RWPE1 (cell line): ENCODE data around the gene FHL1.
A peak's percentile ranks its signal among the peaks of the same experiment; 100 is the strongest.

Experiments used
- CTCF ChIA-PET: fragments of 350-600 bp; sonication (Branson Sonifier 250); formaldehyde crosslinking; extraction: SDS; loops from one replicate; lab custom pipeline; 2021; lab: Yijun Ruan, JAX
- POLR2A ChIA-PET: fragments of 400-600 bp; formaldehyde crosslinking; extraction: SDS; loops from one replicate; lab custom pipeline; 2020; ENCODE audit warnings: antibody characterized with exemption; ENCODE audit not compliant: low non-redundant PET; lab: Yijun Ruan, JAX
- DNase-seq: peaks from one replicate; pipeline ENCODE4 v3.0.0; 2012; ENCODE audit warnings: low spot score
- H3K27ac ChIP-seq: fragments of 450-650 bp; 2 replicates; pipeline ENCODE4 v1.5.1; 2017
- CTCF ChIP-seq: fragments of 450-650 bp; conservative IDR thresholded peaks from 2 replicates; pipeline ENCODE4 v1.5.1; 2017; ENCODE audit warnings: low read depth, mild to moderate bottlenecking

Gene FHL1

DNA sequence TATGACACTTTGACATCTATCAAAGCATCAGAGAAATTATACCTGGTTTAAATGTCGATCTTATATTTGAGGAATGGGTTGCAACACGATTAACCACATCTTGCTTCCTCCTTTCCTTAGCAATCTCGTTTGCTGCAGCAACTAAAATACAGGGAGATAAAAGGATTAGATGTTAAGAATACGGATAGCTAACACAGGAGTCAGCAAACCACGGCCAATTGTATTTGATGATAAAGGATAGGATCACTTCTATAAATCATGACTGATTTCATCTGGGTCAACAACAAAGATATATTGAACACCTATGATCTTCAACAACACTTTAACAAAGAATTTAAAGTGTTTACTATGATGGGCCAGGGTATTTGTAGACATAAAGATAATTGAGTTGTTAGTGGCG lies 98.9 kb downstream of the FHL1 start:
- CTCF ChIA-PET: no interaction called here
- no peak for DNase-seq
- H3K27ac ChIP-seq: no peak overlapping the region
- POLR2A ChIA-PET: no interaction called here
- no peak for TF ChIP-seq CTCF

DNA sequence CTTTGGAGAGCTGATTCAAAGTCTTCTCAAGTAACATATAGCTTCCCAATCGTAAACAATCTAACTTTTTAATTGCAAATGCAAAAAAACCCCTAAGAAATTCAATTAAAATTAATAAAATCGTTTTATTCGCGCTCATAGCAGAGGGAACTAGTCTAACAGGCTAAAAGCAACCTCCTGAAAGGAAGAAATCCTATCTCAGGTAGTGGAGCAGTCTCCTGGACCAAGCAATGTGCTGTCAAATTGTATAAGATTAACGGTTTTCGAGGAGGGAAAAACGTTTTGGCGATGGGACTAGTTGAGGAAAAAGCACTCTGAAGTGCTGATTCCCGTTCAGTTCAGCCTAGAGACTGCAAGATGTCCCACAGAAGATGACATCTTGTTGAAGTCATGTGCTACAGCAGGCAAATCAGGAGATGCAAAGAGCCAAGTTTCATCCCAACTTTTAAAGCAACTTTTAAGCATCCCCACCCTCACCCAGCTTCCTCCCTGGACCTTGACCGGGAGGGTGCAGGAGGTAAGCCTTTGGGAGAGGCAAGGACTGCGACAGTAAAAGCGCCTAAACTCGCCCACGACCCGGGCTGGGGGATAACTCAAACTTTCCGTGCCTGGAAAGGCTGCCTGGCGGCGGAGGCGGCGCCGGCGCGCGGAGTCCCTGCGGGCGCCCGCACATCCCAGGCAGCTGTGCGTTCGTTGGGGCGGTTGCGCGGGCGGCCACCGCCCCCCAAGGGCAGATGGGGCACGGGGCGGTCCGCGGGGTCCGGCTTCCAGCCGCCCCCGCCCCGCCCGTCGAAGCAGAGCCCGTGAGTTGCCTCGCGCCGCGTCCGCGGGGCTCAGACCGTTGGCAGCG lies 103.1 kb downstream of the FHL1 start:
- no peak for TF ChIP-seq CTCF
- POLR2A ChIA-PET: no interaction called here
- peak overlapping the region; percentile 74 for H3K27ac ChIP-seq
- peak; percentile 10 for DNase-seq
- CTCF ChIA-PET: no interaction called here

- POLR2A ChIA-PET: no interaction called here
- peak; percentile 69 for DNase-seq
Measured at GRCh38 chrX:136251041-136251991, 104.0 kb downstream of the FHL1 start, which contains the start of gene MAP7D3. Gene MAP7D3 (minus strand): TSS chrX:136251400. CDS start chrX:136251358, 42 bp downstream.

GRCh38 chrX:136255541-136255940 lies 108.2 kb downstream of the FHL1 start:
- ChIA-PET POLR2A (no interaction called here), CTCF (no interaction called here)
- DNase-seq: no peak
- TF ChIP-seq CTCF: no peak
- no peak overlapping the region for H3K27ac ChIP-seq

More at GRCh38 chrX:136251041-136251991, 104.0 kb downstream of the FHL1 start, which contains the start of gene MAP7D3:
- peak within 1 kb of the TSS; percentile 74 for H3K27ac ChIP-seq
- CTCF ChIA-PET: no interaction called here
- TF ChIP-seq CTCF: no peak

DNA sequence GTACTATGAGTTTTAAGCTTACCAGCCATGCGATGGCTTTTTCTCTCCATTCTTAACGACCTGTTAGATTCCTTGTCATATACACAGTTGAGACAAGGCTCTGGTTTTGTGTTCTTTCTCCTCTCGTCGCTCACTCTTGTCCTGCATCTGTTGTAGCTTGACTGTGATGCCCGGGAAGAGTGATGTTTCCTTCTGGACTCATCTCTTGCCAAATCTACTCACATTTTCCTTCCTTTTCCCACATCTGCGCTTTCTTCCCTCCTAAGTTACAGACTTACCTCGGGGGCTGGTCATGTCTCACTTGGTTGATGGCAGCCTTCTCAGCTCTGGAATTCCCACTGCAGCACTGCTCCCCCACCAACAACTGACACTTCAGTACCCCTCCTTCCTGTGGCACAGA lies 108.7 kb downstream of the FHL1 start:
- ChIA-PET POLR2A (no interaction called here), CTCF (no interaction called here)
- no peak for TF ChIP-seq CTCF
- no peak for DNase-seq
- no peak overlapping the region for H3K27ac ChIP-seq

GRCh38 chrX:136258951-136259350 lies 111.6 kb downstream of the FHL1 start:
- ChIA-PET POLR2A (no interaction called here), CTCF (interaction anchor here (1.1 kb wide), 1 partner anchor 9 kb away, joined by 3 read pairs; no protein-coding TSS in a partner anchor)
- no peak for TF ChIP-seq CTCF
- no peak for DNase-seq
- H3K27ac ChIP-seq: no peak overlapping the region
